IgD-negative memory B cell (primary cell): ENCODE measurements around the gene SNCG. TPM values are rescaled to one million over a fixed set of nuclear protein-coding genes. Genes with fewer than 3 reads are reported as not detected.

ENCODE experiments used
- H3K27ac Mint-ChIP-seq, 3 donors: one replicate each; pipeline ENCODE4 v1.8.0; 2020 to 2022; ENCODE audit warnings: mild to moderate bottlenecking in 3 of 3, mixed read lengths in 3 of 3, moderate library complexity in 1 of 3
- H3K27me3 Mint-ChIP-seq: one replicate; pipeline ENCODE4 v1.8.0; 2021; ENCODE audit warnings: mixed read lengths
- H3K36me3 Mint-ChIP-seq: one replicate; pipeline ENCODE4 v1.8.0; 2020; ENCODE audit warnings: mild to moderate bottlenecking, mixed read lengths
- H3K4me1 Mint-ChIP-seq, 3 donors: one replicate each; pipeline ENCODE4 v1.8.0; 2020 to 2022; ENCODE audit warnings: mixed read lengths in 3 of 3, mild to moderate bottlenecking in 1 of 3
- H3K4me3 Mint-ChIP-seq, 4 donors: one replicate each; pipeline ENCODE4 v1.8.0; 2020 to 2022; ENCODE audit warnings: mild to moderate bottlenecking in 4 of 4, mixed read lengths in 4 of 4, moderate library complexity in 3 of 4
- H3K9me3 Mint-ChIP-seq, 3 donors: one replicate each; pipeline ENCODE4 v1.8.0; 2020 to 2021; ENCODE audit warnings: mixed read lengths in 3 of 3, mild to moderate bottlenecking in 1 of 3
- polyA plus RNA-seq: library from polyadenylated mRNA; unstranded; fragments of 300-500 nt; fragmentation: Illumina TruSeq; gene quantifications from one replicate; pipeline ENCODE4 v1.2.3, GENCODE V29; 2021

The SNCG gene
- polyA plus RNA-seq, 1 donor from 2014 or later = not detected

- Mint-ChIP-seq H3K27me3 (peaks cover 3% of the 10 kb centered on the region), H3K4me1 (no peaks in the 10 kb centered on the region), H3K9me3 (peaks cover 4 to 18% (median 6%) of the 10 kb centered on the region in 3 donors), H3K27ac (no peak overlapping the region), H3K36me3 (peaks cover 3% of the 10 kb centered on the region), H3K4me3 (no peak overlapping the region)
These were observed 4.4 kb upstream of the SNCG start for GRCh38 chr10:86953747-86954680.

- H3K27me3 Mint-ChIP-seq = peaks cover 6% of the 10 kb centered on the region
- H3K36me3 Mint-ChIP-seq = peaks cover 3% of the 10 kb centered on the region
- H3K9me3 Mint-ChIP-seq = peaks cover 4 to 18% (median 6%) of the 10 kb centered on the region in 3 donors
- no peaks in the 10 kb centered on the region for H3K4me1 Mint-ChIP-seq
- peak overlapping the region in 1 of 4 donors; percentile 37 for H3K4me3 Mint-ChIP-seq
- no peak overlapping the region for H3K27ac Mint-ChIP-seq
These were observed 3.5 kb upstream of the SNCG start for GRCh38 chr10:86954681-86955500.

- Mint-ChIP-seq H3K27ac (no peak overlapping the region), H3K4me3 (no peak overlapping the region)
These were observed 2.8 kb upstream of the SNCG start for GRCh38 chr10:86955501-86956194.

GRCh38 chr10:86956195-86956847 lies 2.1 kb upstream of the SNCG start:
- Mint-ChIP-seq H3K9me3 (peaks cover 4 to 14% (median 6%) of the 10 kb centered on the region in 3 donors), H3K27me3 (peaks cover 8% of the 10 kb centered on the region), H3K4me1 (no peaks in the 10 kb centered on the region), H3K27ac (peak overlapping the region in 1 of 3 donors; percentile 53), H3K4me3 (no peak overlapping the region), H3K36me3 (peaks cover 3% of the 10 kb centered on the region)

More at GRCh38 chr10:86955501-86956194, 2.8 kb upstream of the SNCG start:
- Mint-ChIP-seq H3K4me1 (no peaks in the 10 kb centered on the region), H3K36me3 (peaks cover 3% of the 10 kb centered on the region), H3K27me3 (peaks cover 8% of the 10 kb centered on the region), H3K9me3 (peaks cover 4 to 14% (median 6%) of the 10 kb centered on the region in 3 donors)

GRCh38 chr10:86956848-86957448 lies 1.5 kb upstream of the SNCG start:
- H3K36me3 Mint-ChIP-seq = peaks cover 1% of the 10 kb centered on the region
- peaks cover 8% of the 10 kb centered on the region for H3K27me3 Mint-ChIP-seq
- H3K4me3 Mint-ChIP-seq = no peak overlapping the region
- H3K27ac Mint-ChIP-seq = peak overlapping the region in 1 of 3 donors; percentile 53
- peaks cover 3 to 12% (median 5%) of the 10 kb centered on the region in 3 donors for H3K9me3 Mint-ChIP-seq
- H3K4me1 Mint-ChIP-seq = no peaks in the 10 kb centered on the region

- Mint-ChIP-seq H3K4me1 (no peaks in the 10 kb centered on the region), H3K4me3 (peak within 1 kb of the TSS in 1 of 4 donors; percentile 61), H3K36me3 (no peaks in the 10 kb centered on the region), H3K27ac (peak within 1 kb of the TSS in 1 of 3 donors; percentile 53), H3K9me3 (peaks cover under 1 to 6% (median 2%) of the 10 kb centered on the region in 3 donors), H3K27me3 (peaks cover 8% of the 10 kb centered on the region)
These were observed 806 bp upstream of the SNCG start, which contains the start of gene MMRN2 for GRCh38 chr10:86957471-86958115. MMRN2 (minus strand) TSS chr10:86957615; CDS start chr10:86957541, 74 bp downstream.

GRCh38 chr10:86958901-86959736 lies 720 bp downstream of the SNCG start:
- Mint-ChIP-seq H3K27ac (no peak overlapping the region), H3K36me3 (no peaks in the 10 kb centered on the region), H3K4me1 (no peaks in the 10 kb centered on the region), H3K4me3 (no peak overlapping the region), H3K27me3 (peaks cover 8% of the 10 kb centered on the region), H3K9me3 (no peaks in the 10 kb centered on the region)

- H3K4me3 Mint-ChIP-seq = no peak overlapping the region
- H3K4me1 Mint-ChIP-seq = peaks cover 0 to 2% (median 0%) of the 10 kb centered on the region in 3 donors
- no peak overlapping the region for H3K27ac Mint-ChIP-seq
- H3K36me3 Mint-ChIP-seq = no peaks in the 10 kb centered on the region
- H3K27me3 Mint-ChIP-seq = peaks cover 8% of the 10 kb centered on the region
- no peaks in the 10 kb centered on the region for H3K9me3 Mint-ChIP-seq
These were observed 1.3 kb downstream of the SNCG start for GRCh38 chr10:86959737-86960002.

- Mint-ChIP-seq H3K9me3 (no peaks in the 10 kb centered on the region), H3K4me3 (peak overlapping the region in 1 of 4 donors; percentile 41), H3K27ac (no peak overlapping the region), H3K36me3 (no peaks in the 10 kb centered on the region), H3K4me1 (peaks cover 0 to 2% (median 2%) of the 10 kb centered on the region in 3 donors), H3K27me3 (peaks cover 9% of the 10 kb centered on the region)
These were observed 1.8 kb downstream of the SNCG start for GRCh38 chr10:86960003-86960862.

GRCh38 chr10:86960863-86961434 lies 2.5 kb downstream of the SNCG start:
- Mint-ChIP-seq H3K36me3 (no peaks in the 10 kb centered on the region), H3K27me3 (peaks cover 9% of the 10 kb centered on the region), H3K27ac (no peak overlapping the region), H3K9me3 (no peaks in the 10 kb centered on the region), H3K4me1 (peaks cover 0 to 8% (median 6%) of the 10 kb centered on the region in 3 donors), H3K4me3 (peak overlapping the region in 1 of 4 donors; percentile 41)

GRCh38 chr10:86961481-86962091 lies 3.2 kb downstream of the SNCG start:
- peaks cover 4 to 13% (median 13%) of the 10 kb centered on the region in 3 donors for H3K4me1 Mint-ChIP-seq
- no peaks in the 10 kb centered on the region for H3K9me3 Mint-ChIP-seq
- no peak overlapping the region for H3K4me3 Mint-ChIP-seq
- no peaks in the 10 kb centered on the region for H3K36me3 Mint-ChIP-seq
- H3K27me3 Mint-ChIP-seq = peaks cover 9% of the 10 kb centered on the region
- H3K27ac Mint-ChIP-seq = no peak overlapping the region
